Thyroid gland (tissue), 4 donors: ENCODE measurements around the gene LYRM4.

Experiments
- POLR2A ChIP-seq, 2 donors: fragments of 450-650 bp; IDR thresholded peaks; one replicate each; pipeline ENCODE4 v1.6.1; 2017; ENCODE audit warnings: antibody characterized with exemption in 2 of 2, mild to moderate bottlenecking in 2 of 2, moderate library complexity in 1 of 2
- TF ChIP-seq, protein P1 (sequence below), 6 experiments: fragments of 200-600 bp in 3 of 6; fragments of 450-650 bp in 3 of 6; sonication (generic) in 3 of 6; IDR thresholded peaks; one replicate each; pipeline ENCODE4 v1.5.1; 2016 to 2019; ENCODE audit warnings: antibody characterized with exemption in 6 of 6, mild to moderate bottlenecking in 2 of 6, inconsistent platforms in 1 of 6, moderate library complexity in 1 of 6

DNA sequence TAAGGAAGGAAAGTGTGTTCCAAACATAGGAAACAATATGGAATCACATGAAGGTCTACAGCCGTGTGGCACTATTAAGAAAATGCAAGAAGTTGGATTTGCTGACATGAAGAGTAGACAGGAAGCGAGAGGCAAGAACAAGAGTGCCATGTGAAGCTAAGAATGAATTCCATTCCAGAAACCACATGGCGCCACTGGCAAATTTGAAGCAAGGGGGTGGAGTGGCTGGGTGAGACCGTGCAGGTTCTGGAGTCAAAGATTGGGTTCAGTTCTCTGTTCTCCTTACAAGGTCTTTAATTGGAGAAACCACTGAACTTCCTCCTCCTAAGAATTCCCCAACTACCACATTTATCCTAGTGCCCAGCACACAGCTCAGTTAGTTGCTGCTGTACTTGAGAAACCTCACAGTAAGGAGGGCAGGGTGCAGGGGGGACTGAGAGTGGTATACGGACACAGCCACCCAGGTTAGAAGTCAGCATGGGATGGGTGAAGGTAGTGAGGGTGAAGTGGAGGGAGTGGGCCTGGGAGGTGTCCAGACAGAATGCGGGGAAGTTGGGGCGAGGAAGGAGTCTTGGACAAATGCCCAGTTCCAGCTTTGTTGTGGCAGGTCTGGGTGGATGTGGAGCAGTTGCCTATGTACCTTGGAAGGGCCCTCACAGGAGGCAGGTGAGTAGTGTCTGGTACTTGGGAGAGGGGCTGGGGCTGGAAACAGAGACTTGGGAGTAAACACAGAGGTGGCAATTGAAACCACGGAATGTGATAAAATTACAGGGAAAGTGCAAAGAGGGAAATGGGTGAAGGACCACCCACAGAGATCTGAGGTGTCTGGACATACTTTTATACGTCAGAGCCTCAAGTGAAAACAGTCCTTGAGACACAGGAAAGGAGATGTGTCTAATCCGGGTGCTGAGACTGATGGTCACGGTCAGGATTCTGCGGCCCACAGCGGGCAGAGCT, 14.3 kb downstream of the LYRM4 start:
- TF ChIP-seq POLR2A (IDR thresholded peaks at IDR 0.05): no peak
- TF ChIP-seq, protein P1, sequence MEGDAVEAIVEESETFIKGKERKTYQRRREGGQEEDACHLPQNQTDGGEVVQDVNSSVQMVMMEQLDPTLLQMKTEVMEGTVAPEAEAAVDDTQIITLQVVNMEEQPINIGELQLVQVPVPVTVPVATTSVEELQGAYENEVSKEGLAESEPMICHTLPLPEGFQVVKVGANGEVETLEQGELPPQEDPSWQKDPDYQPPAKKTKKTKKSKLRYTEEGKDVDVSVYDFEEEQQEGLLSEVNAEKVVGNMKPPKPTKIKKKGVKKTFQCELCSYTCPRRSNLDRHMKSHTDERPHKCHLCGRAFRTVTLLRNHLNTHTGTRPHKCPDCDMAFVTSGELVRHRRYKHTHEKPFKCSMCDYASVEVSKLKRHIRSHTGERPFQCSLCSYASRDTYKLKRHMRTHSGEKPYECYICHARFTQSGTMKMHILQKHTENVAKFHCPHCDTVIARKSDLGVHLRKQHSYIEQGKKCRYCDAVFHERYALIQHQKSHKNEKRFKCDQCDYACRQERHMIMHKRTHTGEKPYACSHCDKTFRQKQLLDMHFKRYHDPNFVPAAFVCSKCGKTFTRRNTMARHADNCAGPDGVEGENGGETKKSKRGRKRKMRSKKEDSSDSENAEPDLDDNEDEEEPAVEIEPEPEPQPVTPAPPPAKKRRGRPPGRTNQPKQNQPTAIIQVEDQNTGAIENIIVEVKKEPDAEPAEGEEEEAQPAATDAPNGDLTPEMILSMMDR (IDR thresholded peaks at IDR 0.05): no peak
